Prostate gland (tissue), 2 donors: ENCODE results near the gene ATL1.

Experiments
- CTCF ChIP-seq, 4 experiments: fragments of 200-600 bp in 2 of 4; fragments of 450-650 bp in 2 of 4; sonication (generic) in 2 of 4; IDR thresholded peaks; 1 replicate in 3 of 4; 2 replicates in 1 of 4; pipeline ENCODE4 v1.5.1; 2016 to 2019; ENCODE audit warnings: antibody characterized with exemption in 4 of 4, mild to moderate bottlenecking in 2 of 4, moderate library complexity in 2 of 4
- POLR2A ChIP-seq: fragments of 450-650 bp; IDR thresholded peaks from one replicate; pipeline ENCODE4 v1.6.1; 2016; ENCODE audit warnings: antibody characterized with exemption, mild to moderate bottlenecking
- POLR2AphosphoS5 ChIP-seq: sonication (generic); formaldehyde crosslinking; IDR thresholded peaks from one replicate; pipeline ENCODE4 v1.6.1; 2017; ENCODE audit warnings: antibody characterized with exemption

- TF ChIP-seq CTCF (IDR thresholded peaks at IDR 0.05) (peak; percentile 14 to 75 (median 68)), POLR2A (no peak), POLR2AphosphoS5 (peak; percentile 26)
Observed at GRCh38 chr14:50619569-50620141, 59.7 kb downstream of the ATL1 start.
